Measurements from ENCODE around the gene COL11A2.

- no peak for TF ChIP-seq CTCF (IDR thresholded peaks at IDR 0.05)
- no peak for TF ChIP-seq POLR2A (IDR thresholded peaks at IDR 0.05)
Observed at GRCh38 chr6:33215271-33216116, 23.2 kb upstream of the COL11A2 start.
